Raji (cell line): ENCODE data around the gene NKX6-2.

Source experiments
- POLR2A ChIP-seq: IDR thresholded peaks from 2 replicates; pipeline ENCODE4 v1.6.1; 2011; ENCODE audit warnings: low read depth, low read length, control low read depth; ENCODE audit not compliant: insufficient read depth

The NKX6-2 gene

DNA sequence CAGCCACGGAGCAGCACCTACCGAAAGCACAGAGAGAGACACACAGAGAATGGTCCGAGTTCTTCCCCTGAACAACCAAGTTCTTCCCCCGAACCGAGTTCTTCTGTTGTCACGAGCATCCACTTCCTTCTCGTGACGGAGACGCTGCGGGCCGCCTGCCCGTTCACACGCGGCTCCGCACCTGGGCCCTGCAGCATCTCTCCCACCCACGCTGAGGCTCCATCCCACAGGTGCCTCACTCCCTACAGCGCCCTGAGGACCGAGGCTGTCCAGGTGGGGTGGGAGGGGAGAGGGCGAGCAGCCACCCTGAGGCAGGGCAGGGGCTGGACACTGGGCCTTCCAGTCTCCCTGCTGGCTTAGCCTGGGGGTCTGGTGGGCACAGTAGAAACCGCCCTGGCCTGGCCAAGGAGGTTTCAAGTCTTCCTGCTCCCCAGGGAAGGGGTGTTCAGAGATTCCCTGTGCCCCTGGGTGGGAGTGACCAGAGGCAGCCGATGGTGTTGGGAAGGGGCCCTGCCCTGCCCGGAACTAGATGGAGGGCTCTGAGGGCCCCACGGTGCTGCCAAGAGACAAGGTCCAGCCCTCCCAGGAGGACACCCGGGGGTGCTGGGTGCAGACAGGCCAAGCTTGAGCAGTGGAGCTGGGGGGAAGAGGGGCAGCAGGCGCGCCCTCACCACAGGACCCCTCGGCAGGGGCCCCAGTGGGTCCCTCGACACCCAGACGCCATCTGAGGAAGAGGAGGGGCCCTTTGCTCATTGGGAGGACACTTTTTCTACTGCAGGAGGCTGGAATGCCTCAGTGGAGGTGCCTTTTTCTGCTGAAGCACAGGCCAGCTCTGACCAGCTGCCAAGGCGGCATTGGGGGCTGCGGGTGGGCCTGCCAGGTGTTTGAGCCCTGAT lies 5.2 kb upstream of the NKX6-2 start:
- no peak for TF ChIP-seq POLR2A

DNA sequence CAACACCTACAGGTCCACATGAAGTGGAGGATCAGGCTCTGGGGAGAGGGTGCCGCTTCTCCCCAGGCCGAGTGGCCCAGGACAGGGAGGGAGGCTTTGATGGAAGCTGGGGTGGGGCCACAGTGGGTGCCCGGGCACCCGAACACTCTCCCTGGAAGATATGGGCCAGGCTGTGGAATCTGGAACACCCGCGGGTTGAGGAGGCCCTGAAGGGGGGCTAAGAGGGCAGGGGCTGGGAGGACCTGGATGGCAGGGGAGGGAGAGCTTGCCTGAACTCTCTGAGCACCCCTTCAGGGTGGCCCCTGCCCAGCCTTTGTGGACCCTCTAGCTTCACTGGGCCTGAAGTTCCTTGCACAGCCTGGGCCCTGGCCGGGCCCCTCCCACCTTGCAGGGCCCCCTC lies 4.5 kb upstream of the NKX6-2 start:
- TF ChIP-seq POLR2A = no peak

DNA sequence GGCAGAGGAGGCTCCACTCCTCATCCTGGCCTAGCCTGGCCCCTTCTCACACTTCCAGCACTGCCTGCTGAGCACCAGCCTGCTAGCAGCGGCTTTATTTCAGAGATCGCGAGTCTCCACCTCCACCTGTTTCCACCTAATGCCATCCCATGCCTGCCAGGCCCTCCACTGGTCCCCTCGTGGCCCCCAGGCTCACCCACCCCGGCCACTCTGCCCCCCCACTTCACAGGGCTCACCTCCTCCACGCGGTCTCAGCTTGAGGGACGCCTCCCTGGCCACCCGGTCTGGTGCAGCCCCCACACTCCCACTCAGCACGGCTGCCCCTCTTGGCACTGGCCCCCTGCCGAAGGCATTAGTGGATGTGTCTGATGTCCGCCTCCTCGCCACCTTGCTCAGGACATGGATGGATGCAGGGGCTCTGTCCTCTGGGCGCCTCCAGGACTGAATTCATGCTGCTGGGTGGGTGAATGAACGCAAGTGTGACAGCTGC lies 3.8 kb upstream of the NKX6-2 start:
- TF ChIP-seq POLR2A = no peak

DNA sequence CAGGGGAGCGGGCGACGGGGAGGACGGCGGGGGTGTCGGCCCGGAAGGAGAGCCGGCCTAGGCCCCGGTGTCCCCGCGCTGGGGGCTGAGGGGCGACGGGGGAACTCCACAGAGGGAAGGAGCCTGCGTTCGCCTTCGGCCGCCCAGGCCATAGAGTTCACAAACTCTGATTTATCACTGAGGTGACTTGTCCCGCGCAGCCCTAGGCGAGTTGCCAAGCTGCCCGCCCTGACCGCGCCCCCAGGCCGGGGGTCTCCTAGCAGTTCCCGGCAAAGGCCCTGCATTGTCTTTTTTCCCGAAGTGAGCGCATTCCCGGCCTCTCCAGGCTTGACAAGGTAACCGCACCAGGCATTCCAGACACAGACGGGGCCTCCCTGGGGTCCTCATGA lies 2.9 kb upstream of the NKX6-2 start:
- TF ChIP-seq POLR2A = no peak

DNA sequence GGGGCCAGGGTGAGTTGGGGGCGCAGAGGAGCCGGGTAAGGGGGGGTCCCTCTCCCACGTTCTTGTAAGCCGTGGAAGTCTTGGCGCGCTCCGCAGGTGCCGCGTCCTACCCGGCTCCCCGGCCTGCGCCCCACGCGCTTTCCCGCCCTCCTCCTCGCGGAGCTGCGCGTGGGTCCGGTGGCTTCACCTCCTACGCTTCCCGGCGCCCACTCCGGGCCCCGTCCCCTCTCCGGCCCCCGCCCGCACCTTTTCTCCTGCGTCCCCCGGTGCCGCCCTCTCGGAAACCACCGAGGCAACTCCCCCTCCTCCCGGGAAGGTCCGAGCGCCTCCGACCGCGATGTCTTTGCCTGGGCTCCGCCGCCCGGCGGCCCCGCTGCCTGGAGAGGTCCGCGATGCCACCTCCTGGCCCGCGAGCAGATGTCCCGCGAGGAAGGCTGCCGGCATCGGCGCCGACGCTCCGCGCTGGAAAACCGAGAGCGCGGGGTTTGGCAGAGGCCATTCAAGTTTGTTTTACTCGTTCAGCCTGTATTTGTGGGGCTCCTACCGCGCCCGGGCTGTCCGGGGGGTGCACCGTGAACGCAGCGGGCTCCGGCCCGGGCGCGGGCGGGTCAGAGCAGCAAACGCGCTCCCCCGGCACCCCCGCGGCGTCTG lies 2.4 kb upstream of the NKX6-2 start:
- no peak for TF ChIP-seq POLR2A

DNA sequence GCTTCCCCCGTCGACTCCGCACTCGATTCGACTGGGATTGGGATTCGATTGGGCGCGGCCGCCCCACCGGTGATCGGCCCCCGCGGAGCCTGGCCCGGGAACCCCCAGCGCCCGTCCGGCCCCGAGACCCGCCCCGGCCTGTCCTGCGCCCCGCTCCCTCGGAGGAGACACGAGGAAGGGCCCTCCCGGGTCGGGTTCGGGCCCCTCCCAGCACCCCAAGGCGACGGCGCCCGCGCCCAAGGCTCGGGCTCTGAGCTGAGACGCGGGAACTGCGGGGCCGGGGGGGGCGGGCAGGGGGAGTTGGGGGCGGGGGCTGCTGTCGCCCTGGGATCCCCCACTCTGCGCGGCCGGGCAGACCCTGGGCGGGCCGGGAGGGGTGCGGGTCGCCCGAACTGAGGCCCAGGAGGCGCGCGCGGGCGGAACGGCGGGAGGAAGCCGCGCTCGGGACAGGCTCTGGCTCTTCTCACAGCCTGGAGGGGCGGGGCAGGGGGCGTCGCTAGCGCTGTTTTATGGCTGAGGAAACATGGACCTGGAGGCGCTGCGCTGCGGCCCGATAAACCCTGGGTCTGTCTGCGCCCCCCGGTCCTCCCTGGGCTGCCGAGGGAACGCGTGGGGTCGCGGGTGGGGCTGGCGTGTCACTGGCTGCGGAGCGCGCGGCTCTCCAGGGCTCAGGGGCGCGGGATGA lies 1.7 kb upstream of the NKX6-2 start:
- TF ChIP-seq POLR2A = no peak

DNA sequence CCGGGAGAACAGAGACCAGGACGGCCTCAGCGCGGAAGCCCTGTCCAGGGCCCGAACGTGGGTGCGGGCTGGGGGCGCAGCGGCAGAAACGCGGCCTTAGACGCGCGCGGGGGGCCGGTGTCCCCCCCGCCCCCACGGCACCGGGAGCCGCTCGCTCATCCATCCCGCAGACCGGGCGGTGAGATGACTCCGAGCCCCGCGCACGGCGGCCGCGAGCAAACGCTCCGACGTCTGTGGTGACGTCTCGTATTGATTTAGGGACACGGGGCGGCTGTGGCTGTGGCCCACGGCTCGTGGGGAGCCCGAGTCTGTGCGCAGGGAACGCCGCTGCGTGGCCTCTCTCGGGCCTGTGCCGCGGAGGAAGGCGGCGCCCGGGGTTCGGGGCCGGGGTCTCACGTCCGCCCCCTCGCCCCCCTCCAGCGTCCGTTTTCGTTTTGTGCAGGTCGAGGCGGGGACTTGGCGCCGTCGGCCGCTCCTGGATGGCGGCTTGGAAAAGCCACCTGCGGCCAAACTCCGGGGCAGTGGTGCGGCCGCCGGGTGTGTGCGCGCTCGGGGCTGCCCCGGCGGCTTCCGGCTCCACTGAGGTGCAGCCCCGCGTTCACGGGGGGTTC lies 1.0 kb upstream of the NKX6-2 start:
- TF ChIP-seq POLR2A = no peak

DNA sequence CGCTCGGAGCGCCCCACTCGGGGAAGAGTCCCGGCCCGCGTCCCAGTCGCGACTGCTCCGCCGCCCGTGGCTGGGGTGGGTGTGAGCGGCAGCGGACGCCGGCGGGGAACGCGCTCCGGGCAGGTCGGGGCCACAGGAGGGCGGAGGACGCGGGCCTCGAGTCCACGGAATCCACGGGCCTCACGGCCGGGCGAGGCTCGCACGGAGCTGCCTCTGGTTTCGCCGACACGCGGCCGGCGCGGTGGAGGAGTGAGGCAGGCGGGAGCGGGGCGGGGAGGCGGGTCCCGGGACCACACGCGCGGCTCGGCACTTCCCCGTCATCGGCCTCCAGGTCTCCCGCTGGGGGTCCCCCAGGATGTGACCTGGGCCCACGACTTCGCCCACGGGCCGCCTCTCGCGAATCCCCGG lies 533 bp upstream of the NKX6-2 start:
- no peak for TF ChIP-seq POLR2A

DNA sequence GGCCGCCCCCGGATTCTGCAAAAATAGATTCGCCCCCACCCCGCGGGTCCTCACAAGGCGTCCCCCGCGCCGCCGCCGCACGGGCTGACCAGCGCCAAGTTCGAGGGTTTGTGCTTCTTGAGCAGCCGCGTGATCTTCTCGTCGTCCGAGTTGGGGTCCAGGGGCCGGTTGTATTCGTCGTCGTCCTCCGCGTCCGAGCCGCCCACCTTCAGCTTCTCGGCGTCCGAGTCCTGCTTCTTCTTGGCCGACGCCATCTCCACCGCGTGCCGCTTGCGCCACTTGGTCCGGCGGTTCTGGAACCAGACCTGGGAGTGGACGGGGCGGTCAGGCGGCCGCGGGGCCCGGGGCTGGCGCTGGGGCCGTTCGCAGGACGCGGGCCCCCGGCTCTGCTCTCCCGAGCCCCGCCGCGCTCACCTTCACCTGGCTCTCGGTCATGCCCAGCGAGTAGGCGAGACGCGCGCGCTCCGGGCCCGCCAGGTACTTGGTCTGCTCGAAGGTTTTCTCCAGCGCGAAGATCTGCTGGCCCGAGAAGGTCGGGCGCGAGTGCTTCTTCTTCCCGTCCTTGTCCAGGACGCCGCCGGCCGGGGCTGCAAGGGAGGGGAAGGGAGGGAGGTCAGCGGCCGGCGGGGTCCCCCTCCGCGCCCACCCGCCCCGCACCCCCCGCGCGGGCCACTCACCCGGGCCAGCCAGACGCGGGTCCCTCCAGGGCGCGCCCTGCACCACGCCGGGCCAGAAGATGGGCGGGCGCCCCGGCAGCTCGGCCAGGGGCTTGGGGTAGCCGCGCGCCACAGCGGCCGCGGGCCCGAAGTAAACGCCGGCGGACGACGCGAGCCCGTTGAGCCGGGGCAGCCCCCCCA lies 853 bp downstream of the NKX6-2 start:
- TF ChIP-seq POLR2A = no peak

DNA sequence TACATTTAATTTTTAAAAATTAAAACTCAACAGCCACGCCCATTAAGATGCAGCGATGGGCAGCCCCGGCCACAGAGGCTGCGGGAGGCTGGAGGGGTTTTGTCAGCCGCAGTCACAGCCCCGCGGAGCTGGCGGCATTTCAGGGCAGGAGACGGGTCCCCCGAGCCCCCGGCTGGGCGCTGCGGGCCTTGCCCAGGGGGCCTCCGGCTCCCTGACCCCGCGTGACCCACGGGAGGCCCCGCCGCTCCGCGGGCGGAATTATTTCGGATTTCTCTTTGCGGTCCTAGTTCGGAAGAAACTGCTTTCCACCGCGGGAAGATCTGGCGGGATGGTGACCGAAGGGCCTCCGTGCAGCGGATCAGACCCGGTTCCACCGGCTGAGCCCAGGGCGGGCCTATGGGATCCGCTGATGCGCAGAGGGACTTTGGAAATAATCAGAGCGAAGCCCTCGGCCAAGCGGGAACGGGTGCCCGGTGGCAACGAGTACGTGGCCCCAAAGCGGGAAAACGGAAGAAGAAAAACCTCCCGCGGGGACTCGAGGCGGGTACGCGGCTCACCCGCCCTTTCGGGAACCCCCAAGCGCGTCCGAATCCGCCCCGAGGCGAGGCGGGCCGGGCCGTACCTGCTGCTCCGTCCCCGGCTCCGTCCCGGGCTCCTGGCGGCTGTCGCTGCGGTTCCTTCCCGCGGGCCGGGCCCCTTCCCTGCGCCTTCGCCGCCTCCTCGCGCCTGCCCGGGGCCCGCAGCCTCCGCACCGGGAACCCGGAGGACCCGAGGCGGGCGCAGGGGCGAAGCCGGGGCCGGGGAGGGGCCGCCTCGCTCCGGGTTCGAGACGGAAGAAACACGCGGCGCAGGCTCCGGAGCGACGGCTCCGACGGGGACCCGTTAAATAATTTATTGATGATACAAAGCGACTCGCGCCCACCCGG lies 1.7 kb downstream of the NKX6-2 start:
- TF ChIP-seq POLR2A = no peak

DNA sequence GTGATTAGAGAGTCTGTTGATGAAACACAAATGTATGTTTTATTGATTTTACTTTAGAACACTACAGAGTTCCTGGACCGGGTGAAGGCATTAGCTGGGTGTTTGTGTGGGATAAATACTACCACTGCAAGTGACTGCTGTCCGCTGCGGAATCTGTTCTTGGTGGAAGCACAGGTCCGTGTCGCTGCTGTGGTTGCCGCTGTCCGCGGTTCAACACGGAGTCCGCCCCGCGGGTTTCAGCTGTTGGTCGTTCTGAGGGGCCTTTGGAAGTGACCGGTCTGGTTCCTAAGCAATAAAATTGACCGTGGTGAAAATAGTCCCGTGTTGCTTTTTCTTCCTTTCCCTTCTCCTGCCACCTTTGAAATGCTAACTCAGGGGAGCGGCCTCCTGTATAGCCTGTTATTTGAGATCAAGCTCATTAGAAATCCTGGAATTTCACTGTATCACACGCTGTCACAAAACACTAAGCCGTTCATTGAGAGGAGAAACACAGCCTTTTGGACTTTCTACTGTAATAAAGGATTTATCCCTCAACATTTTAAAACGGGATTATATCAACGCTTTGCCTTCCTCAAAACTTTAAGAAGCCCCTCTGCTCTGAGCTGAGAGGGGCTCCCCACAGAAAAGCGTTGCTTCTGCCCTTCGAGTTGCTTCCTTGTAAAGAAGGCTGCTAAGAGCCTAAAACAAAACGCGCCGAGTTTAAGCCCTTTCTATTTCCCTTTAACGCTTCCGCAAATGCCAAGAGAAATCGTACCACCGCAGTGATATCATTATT lies 2.6 kb downstream of the NKX6-2 start:
- TF ChIP-seq POLR2A = no peak

DNA sequence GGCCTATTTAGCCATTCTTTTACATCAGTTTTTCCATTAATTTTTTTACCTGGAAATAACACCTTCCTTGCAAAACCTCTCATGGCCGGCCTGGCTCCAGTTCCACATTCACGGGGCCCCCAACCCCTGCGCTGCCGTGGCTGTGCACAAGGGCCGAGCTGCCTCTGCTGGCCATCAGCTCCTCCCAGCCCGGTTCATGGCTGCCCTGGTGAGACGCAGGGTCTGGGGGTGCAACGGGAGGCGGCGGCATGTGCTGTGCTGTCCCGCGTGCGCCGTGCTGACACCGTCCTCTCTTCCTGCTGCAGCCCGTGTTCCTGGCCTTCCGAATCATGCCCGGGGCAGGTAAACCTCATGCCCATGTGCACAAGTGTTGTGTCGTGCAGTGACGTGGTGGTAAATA lies 4.4 kb downstream of the NKX6-2 start:
- TF ChIP-seq POLR2A = no peak

DNA sequence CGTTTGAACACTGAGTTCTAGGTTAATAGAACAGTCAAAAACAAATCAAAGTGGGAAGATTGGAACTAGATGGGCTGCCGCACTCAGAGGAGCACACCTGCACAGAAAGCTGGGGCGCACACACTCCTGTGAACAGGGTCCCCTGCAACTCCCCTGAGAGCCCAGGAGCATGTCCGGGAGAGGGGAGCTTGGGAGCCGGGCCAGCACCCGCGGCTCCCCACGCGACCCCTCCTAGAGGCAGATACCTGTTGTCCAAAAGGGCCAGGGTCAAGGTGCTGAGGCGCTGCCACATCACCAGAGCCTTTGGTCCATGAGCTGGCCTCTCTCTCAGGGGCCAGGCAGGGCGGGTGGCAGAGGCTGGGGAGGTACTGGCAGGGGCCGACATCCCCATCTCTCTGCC lies 5.6 kb downstream of the NKX6-2 start:
- TF ChIP-seq POLR2A = no peak
